H9 (cell line): Measurements from ENCODE around the gene PPP3CA. TPM values are rescaled to one million over a fixed set of nuclear protein-coding genes. Genes with fewer than 3 reads are reported as not detected.
A peak's percentile ranks its signal among the peaks of the same experiment; 100 is the strongest.

ENCODE experiments used
- DNase-seq: peaks from one replicate; pipeline ENCODE4 v3.0.0-alpha.2; 2017
- H2AFZ ChIP-seq: one replicate; pipeline ENCODE4 v1.6.1; 2013; ENCODE audit warnings: mild to moderate bottlenecking, low read length, control low read depth, moderate library complexity
- H2AK5ac ChIP-seq: 2 replicates; pipeline ENCODE4 v1.6.1; 2013; ENCODE audit warnings: low read length, control low read depth, mixed read lengths; ENCODE audit not compliant: insufficient read length
- H2BK120ac ChIP-seq: one replicate; pipeline ENCODE4 v1.6.1; 2013; ENCODE audit warnings: low read depth, mild to moderate bottlenecking, low read length, control low read depth, inconsistent platforms; ENCODE audit not compliant: poor library complexity, severe bottlenecking
- H2BK12ac ChIP-seq: 2 replicates; pipeline ENCODE4 v1.6.1; 2013; ENCODE audit warnings: low read length, control low read depth, mixed read lengths, low read depth; ENCODE audit not compliant: insufficient read length
- H2BK15ac ChIP-seq: 2 replicates; pipeline ENCODE4 v1.6.1; 2013; ENCODE audit warnings: low read depth, low read length, control low read depth
- H2BK20ac ChIP-seq: one replicate; pipeline ENCODE4 v1.6.1; 2013; ENCODE audit warnings: low read depth, mild to moderate bottlenecking, low read length, control low read depth, inconsistent platforms; ENCODE audit not compliant: poor library complexity, severe bottlenecking
- H2BK5ac ChIP-seq: 2 replicates; pipeline ENCODE4 v1.6.1; 2013; ENCODE audit warnings: low read length, control low read depth, mixed read lengths; ENCODE audit not compliant: insufficient read length
- H3K14ac ChIP-seq: 2 replicates; pipeline ENCODE4 v1.6.1; 2013; ENCODE audit warnings: low read length, control low read depth; ENCODE audit not compliant: insufficient read depth
- H3K18ac ChIP-seq: 2 replicates; pipeline ENCODE4 v1.6.1; 2013; ENCODE audit warnings: low read depth, mild to moderate bottlenecking, mixed read lengths, low read length, control low read depth; ENCODE audit not compliant: insufficient read length
- H3K23ac ChIP-seq: 2 replicates; pipeline ENCODE4 v1.6.1; 2013; ENCODE audit warnings: low read length, control low read depth, mixed read lengths, low read depth; ENCODE audit not compliant: insufficient read length
- H3K23me2 ChIP-seq: 2 replicates; pipeline ENCODE4 v1.6.1; 2013; ENCODE audit warnings: low read depth, mild to moderate bottlenecking, mixed read lengths, low read length, control low read depth; ENCODE audit not compliant: insufficient read length, poor library complexity, severe bottlenecking
- H3K27ac ChIP-seq: 2 replicates; pipeline ENCODE4 v1.5.1; 2013; ENCODE audit warnings: low read length, control low read depth, mixed read lengths, low read depth; ENCODE audit not compliant: insufficient read length
- H3K27me3 ChIP-seq: 2 replicates; pipeline ENCODE4 v1.6.1; 2013; ENCODE audit warnings: low read length, control low read depth, inconsistent platforms; ENCODE audit not compliant: insufficient read depth
- H3K4ac ChIP-seq: 2 replicates; pipeline ENCODE4 v1.6.1; 2013; ENCODE audit warnings: low read depth, mild to moderate bottlenecking, control low read depth, inconsistent platforms, low read length, moderate library complexity
- H3K4me1 ChIP-seq: 2 replicates; pipeline ENCODE4 v1.6.1; 2013; ENCODE audit warnings: low read length, control low read depth, inconsistent platforms; ENCODE audit not compliant: insufficient read depth
- H3K4me2 ChIP-seq: 2 replicates; pipeline ENCODE4 v1.6.1; 2013; ENCODE audit warnings: low read length, control low read depth, mixed read lengths; ENCODE audit not compliant: insufficient read length, insufficient read depth
- H3K56ac ChIP-seq: 2 replicates; pipeline ENCODE4 v1.6.1; 2013; ENCODE audit warnings: low read depth, mild to moderate bottlenecking, mixed read lengths, low read length, control low read depth; ENCODE audit not compliant: insufficient read length
- H3K79me1 ChIP-seq: 2 replicates; pipeline ENCODE4 v1.6.1; 2013; ENCODE audit warnings: low read depth, mild to moderate bottlenecking, moderate library complexity, low read length, control low read depth, inconsistent platforms; ENCODE audit not compliant: insufficient read depth, poor library complexity, severe bottlenecking
- H3K79me2 ChIP-seq: 2 replicates; pipeline ENCODE4 v1.6.1; 2013; ENCODE audit warnings: low read length, control low read depth, inconsistent platforms; ENCODE audit not compliant: insufficient read depth
- H3K9ac ChIP-seq: 2 replicates; pipeline ENCODE4 v1.6.1; 2013; ENCODE audit warnings: low read length, control low read depth, mixed read lengths; ENCODE audit not compliant: insufficient read length; ENCODE audit errors: extremely low read depth
- H3K9me3 ChIP-seq: one replicate; pipeline ENCODE4 v1.6.1; 2013; ENCODE audit warnings: low read depth, low read length, inconsistent platforms; ENCODE audit not compliant: control insufficient read depth
- H3T11ph ChIP-seq: one replicate; pipeline ENCODE4 v1.6.1; 2013; ENCODE audit warnings: mild to moderate bottlenecking, low read length, control low read depth, inconsistent platforms
- H4K20me1 ChIP-seq: one replicate; pipeline ENCODE4 v1.6.1; 2013; ENCODE audit not compliant: control insufficient read depth, insufficient read length, insufficient read depth
- H4K5ac ChIP-seq: 2 replicates; pipeline ENCODE4 v1.6.1; 2013; ENCODE audit warnings: low read depth, mild to moderate bottlenecking, mixed read lengths, low read length, control low read depth; ENCODE audit not compliant: insufficient read length
- H4K8ac ChIP-seq: replicated peaks from 2 replicates; pipeline ENCODE4 v1.6.1; 2013; ENCODE audit warnings: low read length, control low read depth, mixed read lengths, low read depth; ENCODE audit not compliant: insufficient read length
- H4K91ac ChIP-seq: 2 replicates; pipeline ENCODE4 v1.6.1; 2013; ENCODE audit warnings: low read depth, mild to moderate bottlenecking, moderate library complexity, mixed read lengths, low read length, control low read depth; ENCODE audit not compliant: insufficient read length
- H3K27ac Mint-ChIP-seq, 3 experiments: 2 replicates in 2 of 3; 3 replicates in 1 of 3; pipeline ENCODE4 v1.8.0; 2020 to 2021; ENCODE audit warnings: mixed read lengths in 3 of 3, mild to moderate bottlenecking in 1 of 3, moderate library complexity in 1 of 3
- H3K27me3 Mint-ChIP-seq: 2 replicates; pipeline ENCODE4 v1.8.0; 2021; ENCODE audit warnings: low read depth, mild to moderate bottlenecking, moderate library complexity, mixed read lengths
- H3K36me3 Mint-ChIP-seq, 3 experiments: 2 replicates in 2 of 3; 3 replicates in 1 of 3; pipeline ENCODE4 v1.8.0; 2020 to 2021; ENCODE audit warnings: low read depth in 3 of 3, mixed read lengths in 3 of 3; ENCODE audit not compliant: insufficient read depth in 1 of 3
- H3K4me1 Mint-ChIP-seq, 2 experiments: 2 replicates each; pipeline ENCODE4 v1.8.0; 2020; ENCODE audit warnings: mixed read lengths in 2 of 2
- H3K4me3 Mint-ChIP-seq, 2 experiments: 2 replicates in 1 of 2; 3 replicates in 1 of 2; pipeline ENCODE4 v1.8.0; 2020 to 2021; ENCODE audit warnings: mild to moderate bottlenecking in 2 of 2, mixed read lengths in 2 of 2, moderate library complexity in 1 of 2
- H3K9me3 Mint-ChIP-seq, 2 experiments: 2 replicates in 1 of 2; 3 replicates in 1 of 2; pipeline ENCODE4 v1.8.0; 2020; ENCODE audit warnings: mild to moderate bottlenecking in 2 of 2, mixed read lengths in 2 of 2, moderate library complexity in 1 of 2
- CTCF ChIP-seq: fragments of 200-600 bp; sonication (generic); conservative IDR thresholded peaks from 3 replicates; pipeline ENCODE4 v1.8.0; 2021; ENCODE audit warnings: antibody characterized with exemption, mild to moderate bottlenecking
- whole genome bisulfite sequencing: extraction: QIAGEN DNeasy Blood & Tissue Kit; methylation state at CpG from one replicate; pipeline ENCODE4 v1.1.7; 2013; ENCODE audit warnings: missing lambda C conversion rate, low lambda C conversion rate, mixed read lengths; ENCODE audit not compliant: insufficient read length; ENCODE audit errors: extremely low coverage; 5-methylcytosine and 5-hydroxymethylcytosine counted together
- total RNA-seq: library from RNA; stranded (reverse); gene quantifications from 2 replicates; pipeline ENCODE4 v1.2.1, GENCODE V29; 2021

PPP3CA gene
- total RNA-seq, 1 experiment from 2014 or later, result 16.8 TPM

GRCh38 chr4:101141230-101141629, 206.1 kb downstream of the PPP3CA start:
- Histone ChIP-seq H3T11ph (no peak overlapping the region), H3K4ac (no peak overlapping the region), H2BK20ac (no peak overlapping the region), H3K14ac (no peak overlapping the region), H3K9me3 (no peaks in the 10 kb centered on the region), H4K91ac (no peak overlapping the region), H3K9ac (no peak overlapping the region), H3K79me1 (no peaks in the 10 kb centered on the region), H2AFZ (no peak overlapping the region), H3K79me2 (no peaks in the 10 kb centered on the region), H3K18ac (no peak overlapping the region), H3K4me2 (no peak overlapping the region), H3K27ac (no peak overlapping the region), H2BK5ac (no peak overlapping the region), H3K23ac (no peak overlapping the region), H3K56ac (no peak overlapping the region), H2AK5ac (no peak overlapping the region), H2BK120ac (no peak overlapping the region), H2BK15ac (no peak overlapping the region), H4K5ac (no peak overlapping the region), H3K4me1 (no peaks in the 10 kb centered on the region; the same call in 1 of the 2 replicates), H3K23me2 (no peaks in the 10 kb centered on the region), H2BK12ac (no peak overlapping the region), H4K20me1 (no peaks in the 10 kb centered on the region), H3K27me3 (no peaks in the 10 kb centered on the region), H4K8ac (no peak overlapping the region)
- H3K27ac Mint-ChIP-seq, result peak overlapping the region in 2 of 3 experiments; percentile 1 to 13; a peak in 4 of 7 replicates
- no peak overlapping the region for H3K4me3 Mint-ChIP-seq
- no peaks in the 10 kb centered on the region for H3K27me3 Mint-ChIP-seq
- WGBS, result no CpG with 5 or more reads among the region's 5 CpGs
- no peak for DNase-seq
- H3K36me3 Mint-ChIP-seq, result no peaks in the 10 kb centered on the region
- no peaks in the 10 kb centered on the region for H3K9me3 Mint-ChIP-seq
- peaks cover 5 to 12% of the 10 kb centered on the region in 2 experiments; a peak in 2 of 4 replicates for H3K4me1 Mint-ChIP-seq
- TF ChIP-seq CTCF, result no peak
